ENCODE measurements around the gene BRICD5. TPM values are rescaled to one million over a fixed set of nuclear protein-coding genes. Genes with fewer than 3 reads are reported as not detected.
A peak's percentile ranks its signal among the peaks of the same experiment; 100 is the strongest.

Gene BRICD5
- total and polyA plus RNA-seq, 3 experiments from 2014 or later = 0.14 to 10.9 (median 8.4) TPM

DNA sequence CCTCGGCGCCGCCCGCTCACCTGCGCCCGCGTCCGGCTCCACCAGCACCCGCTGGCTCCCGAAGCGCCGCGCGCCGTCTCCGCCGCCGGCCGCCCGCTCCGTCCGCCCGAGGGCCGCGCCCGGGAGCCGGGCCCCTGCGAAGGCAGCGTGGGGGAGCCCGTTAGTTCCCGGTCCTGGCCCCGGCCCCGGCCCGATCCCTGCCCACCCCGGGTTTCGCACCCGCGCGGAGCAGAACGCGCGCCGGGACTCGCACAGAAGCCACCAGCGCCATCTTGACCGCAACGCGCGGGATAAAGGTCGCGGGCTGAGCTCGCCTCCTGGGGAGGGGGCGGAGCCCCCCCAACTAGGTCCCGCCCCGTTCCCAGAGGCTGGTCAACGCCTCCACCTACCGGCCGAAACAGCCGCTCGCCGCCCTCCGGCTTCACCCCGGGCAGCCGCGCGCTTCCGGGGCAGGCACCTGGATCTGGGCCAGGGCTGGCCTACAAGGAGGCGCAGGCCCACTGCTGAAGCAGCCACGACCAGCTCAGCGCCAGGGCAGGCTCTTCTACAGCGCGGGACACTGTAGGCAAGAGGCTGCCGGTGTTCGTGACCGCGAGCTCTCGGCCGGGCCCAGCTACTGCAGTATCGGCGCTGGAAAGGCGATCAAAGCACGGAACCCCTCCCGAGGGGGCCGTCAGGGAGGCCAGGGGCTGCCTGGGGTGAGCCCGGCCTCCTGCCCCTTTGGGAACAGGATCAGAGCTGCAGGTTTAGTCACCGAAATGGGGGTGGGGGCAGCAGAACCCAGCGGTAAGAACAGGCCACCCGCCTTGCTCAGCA is 40.8 kb upstream of the BRICD5 start, which contains the start of gene ECI1:
TSS of gene ECI1 (minus strand) at position 292 of the 816 bp plus-strand sequence. CDS start at position 271, 21 bp downstream.
- H3K36me3 Mint-ChIP-seq = peaks cover 4 to 37% (median 4%) of the 10 kb centered on the region in 3 donors
- Histone ChIP-seq H3K4me1 (ENCODE audit: insufficient read depth, low read length) (peaks cover 8% of the 10 kb centered on the region), H3K27ac (ENCODE audit: low read depth, low read length) (peak within 1 kb of the TSS; percentile 76), H3K9me3 (ENCODE audit: low read length) (no peaks in the 10 kb centered on the region), H3K36me3 (ENCODE audit: insufficient read depth, low read length) (peaks cover 17% of the 10 kb centered on the region), H3K4me3 (ENCODE audit: low read length) (peak within 1 kb of the TSS; percentile 65), H3K27me3 (ENCODE audit: insufficient read depth, low read length, poor library complexity, severe bottlenecking) (no peaks in the 10 kb centered on the region)
- H3K4me3 Mint-ChIP-seq = peak within 1 kb of the TSS; percentile 84 to 94 (median 89)
- H3K27ac Mint-ChIP-seq = peak within 1 kb of the TSS; percentile 87 to 96 (median 92)
- H3K9me3 Mint-ChIP-seq = no peaks in the 10 kb centered on the region
- peak; percentile 65 to 84 (median 74) for DNase-seq
- H3K27me3 Mint-ChIP-seq = no peaks in the 10 kb centered on the region
- POLR2A ChIA-PET = interaction anchor here (0.7 to 1.9 kb wide), 8 partner anchors 17 to 262 kb away, joined by 3 to 13 read pairs (median 4); partner anchors contain the start of genes CCNF, MLST8, PGP and TRAF7
- CTCF ChIA-PET = interaction anchor here (0.8 to 4.2 kb wide), 14 partner anchors 12 to 247 kb away, joined by 3 to 30 read pairs (median 3); partner anchors contain the start of genes RNPS1, TEDC2 and TRAF7
- peaks cover 3 to 12% (median 8%) of the 10 kb centered on the region in 3 donors for H3K4me1 Mint-ChIP-seq

DNA sequence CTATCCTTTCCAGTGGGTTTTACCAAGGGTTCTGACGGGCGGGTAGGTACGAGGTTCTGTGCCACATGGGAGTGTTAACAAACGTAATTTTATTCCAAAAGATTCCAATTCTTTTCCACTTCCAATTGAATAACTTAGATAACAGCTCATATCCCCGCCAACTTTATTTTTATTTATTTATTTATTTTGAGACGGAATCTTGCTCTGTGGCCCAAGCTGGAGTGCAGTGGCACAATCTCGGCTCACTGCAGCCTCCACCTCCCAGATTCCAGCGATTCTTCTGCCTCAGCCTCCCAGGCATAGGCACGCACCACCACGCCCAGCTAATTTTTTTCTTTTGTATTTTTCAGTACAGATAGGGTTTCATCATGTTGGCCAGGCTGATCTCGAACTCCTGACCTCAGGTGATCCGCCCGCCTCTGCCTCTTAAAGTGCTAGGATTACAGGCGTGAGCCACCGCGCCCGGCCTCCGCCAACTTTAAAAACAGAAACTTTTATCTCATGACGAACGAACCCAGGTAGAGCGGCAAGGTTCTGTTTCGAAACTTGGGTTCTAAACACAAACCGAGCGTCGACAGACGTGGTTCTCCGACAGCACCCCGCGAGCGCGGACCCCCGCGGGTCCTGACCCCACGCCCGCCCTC is 40.1 kb upstream of the BRICD5 start:
- Mint-ChIP-seq H3K36me3 (peaks cover 2 to 35% (median 4%) of the 10 kb centered on the region in 3 donors), H3K4me3 (peak overlapping the region; percentile 84 to 94 (median 89)), H3K9me3 (no peaks in the 10 kb centered on the region), H3K27ac (peak overlapping the region; percentile 82 to 96 (median 90)), H3K4me1 (peaks cover 3 to 12% (median 8%) of the 10 kb centered on the region in 3 donors), H3K27me3 (no peaks in the 10 kb centered on the region)
- CTCF ChIA-PET = interaction anchor here (0.8 to 4.2 kb wide), 8 partner anchors 12 to 246 kb away, joined by 3 to 30 read pairs (median 4); partner anchors contain the start of genes RNPS1, TEDC2 and TRAF7
- peak in 1 of 5 donors; percentile 33 for DNase-seq
- Histone ChIP-seq H3K27ac (ENCODE audit: low read depth, low read length) (peak overlapping the region; percentile 76), H3K4me1 (ENCODE audit: insufficient read depth, low read length) (peaks cover 8% of the 10 kb centered on the region), H3K4me3 (ENCODE audit: low read length) (peak overlapping the region; percentile 65), H3K9me3 (ENCODE audit: low read length) (no peaks in the 10 kb centered on the region), H3K27me3 (ENCODE audit: insufficient read depth, low read length, poor library complexity, severe bottlenecking) (no peaks in the 10 kb centered on the region), H3K36me3 (ENCODE audit: insufficient read depth, low read length) (peaks cover 10% of the 10 kb centered on the region)
- POLR2A ChIA-PET = interaction anchor here (0.9 to 1.9 kb wide), 6 partner anchors 18 to 262 kb away, joined by 3 to 13 read pairs (median 6); partner anchors contain the start of genes MLST8, PGP and TRAF7

DNA sequence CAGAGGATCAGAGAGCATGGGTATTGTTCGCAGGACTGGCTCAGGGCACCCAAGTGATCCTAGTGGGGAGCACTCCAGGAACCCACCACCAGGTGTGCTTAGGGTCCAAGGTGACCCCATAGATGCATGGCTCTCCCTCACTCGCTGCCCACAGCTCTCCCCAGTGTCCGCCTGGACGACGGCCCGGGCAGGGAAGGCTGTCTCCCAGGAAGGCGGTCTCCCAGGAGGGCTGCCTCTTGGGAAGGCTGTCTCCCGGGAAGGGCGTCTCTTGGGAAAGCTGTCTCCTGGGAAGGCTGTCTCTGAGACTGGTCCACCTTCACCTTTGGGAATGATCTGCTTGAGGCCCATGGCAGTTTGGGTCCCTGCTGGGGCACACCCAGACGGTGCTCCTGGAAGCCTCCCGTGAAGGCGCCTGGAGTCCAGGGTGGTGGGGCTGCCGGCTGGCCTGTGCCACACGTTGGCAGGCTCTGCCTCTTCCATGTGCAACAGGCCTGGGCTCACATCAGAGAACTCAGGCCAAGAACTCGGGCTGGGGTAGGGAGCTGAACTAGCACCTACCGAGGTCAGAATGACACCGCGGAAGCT is 35.7 kb upstream of the BRICD5 start:
- H3K27ac Mint-ChIP-seq = peak overlapping the region in 1 of 8 donors; percentile 74
- Histone ChIP-seq H3K4me1 (ENCODE audit: insufficient read depth, low read length) (peaks cover 8% of the 10 kb centered on the region), H3K36me3 (ENCODE audit: insufficient read depth, low read length) (peaks cover 5% of the 10 kb centered on the region), H3K9me3 (ENCODE audit: low read length) (no peaks in the 10 kb centered on the region), H3K27me3 (ENCODE audit: insufficient read depth, low read length, poor library complexity, severe bottlenecking) (no peaks in the 10 kb centered on the region), H3K4me3 (ENCODE audit: low read length) (no peak overlapping the region), H3K27ac (ENCODE audit: low read depth, low read length) (no peak overlapping the region)
- H3K27me3 Mint-ChIP-seq = no peaks in the 10 kb centered on the region
- ChIA-PET CTCF (no interaction called here), POLR2A (no interaction called here)
- H3K36me3 Mint-ChIP-seq = peaks cover 0 to 35% (median 3%) of the 10 kb centered on the region in 3 donors
- no peak overlapping the region for H3K4me3 Mint-ChIP-seq
- peaks cover 3 to 8% (median 8%) of the 10 kb centered on the region in 3 donors for H3K4me1 Mint-ChIP-seq
- H3K9me3 Mint-ChIP-seq = no peaks in the 10 kb centered on the region
- peak in 1 of 5 donors; percentile 45 for DNase-seq

DNA sequence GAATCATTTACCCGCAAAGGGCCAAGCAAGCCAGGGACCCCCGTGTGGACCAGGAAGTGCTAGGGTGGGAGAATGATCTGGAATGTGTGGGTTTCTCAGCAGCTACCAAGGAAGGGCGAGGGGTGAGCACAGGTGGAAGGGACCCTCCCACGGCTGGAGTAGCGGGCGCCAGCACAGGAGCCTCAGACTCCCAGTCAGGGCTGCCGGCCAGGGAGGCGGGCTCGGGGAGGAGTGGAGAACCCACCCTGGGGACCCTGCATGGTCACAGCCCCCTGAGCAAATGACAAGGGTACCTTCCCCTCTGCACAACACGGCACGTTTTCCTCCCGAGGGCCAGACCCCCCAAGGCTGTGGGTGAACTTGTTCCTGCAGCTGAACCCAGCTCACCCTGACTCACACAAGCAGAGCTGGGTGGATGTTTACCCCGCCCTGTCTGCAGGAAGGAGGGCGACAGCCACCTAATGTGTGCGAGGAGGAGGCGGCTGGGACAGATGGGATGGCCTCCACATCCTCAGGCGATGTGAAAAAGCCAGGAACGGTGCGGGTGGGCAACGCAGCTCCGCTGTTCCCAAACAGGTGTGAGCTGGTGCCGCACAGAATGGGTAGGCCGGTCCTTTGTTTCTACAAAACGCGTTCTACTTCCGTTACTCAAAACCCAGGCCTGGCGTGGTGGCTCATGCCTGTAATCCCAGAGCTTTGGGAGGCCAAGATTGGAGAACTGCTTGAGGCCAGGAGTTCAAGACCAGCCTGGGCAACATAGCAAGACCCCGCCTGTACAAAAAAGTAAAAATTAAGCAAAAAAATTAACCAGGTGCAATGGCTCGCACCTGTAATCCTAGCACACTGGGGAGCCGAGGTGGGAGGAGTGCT is 34.5 kb upstream of the BRICD5 start:
- Histone ChIP-seq H3K4me1 (ENCODE audit: insufficient read depth, low read length) (peaks cover 2% of the 10 kb centered on the region), H3K9me3 (ENCODE audit: low read length) (no peaks in the 10 kb centered on the region), H3K36me3 (ENCODE audit: insufficient read depth, low read length) (peaks cover 5% of the 10 kb centered on the region), H3K27ac (ENCODE audit: low read depth, low read length) (no peak overlapping the region), H3K4me3 (ENCODE audit: low read length) (no peak overlapping the region), H3K27me3 (ENCODE audit: insufficient read depth, low read length, poor library complexity, severe bottlenecking) (no peaks in the 10 kb centered on the region)
- H3K36me3 Mint-ChIP-seq = peaks cover 0 to 35% (median 3%) of the 10 kb centered on the region in 3 donors
- no peak overlapping the region for H3K4me3 Mint-ChIP-seq
- no peaks in the 10 kb centered on the region for H3K27me3 Mint-ChIP-seq
- DNase-seq = no peak
- no peaks in the 10 kb centered on the region for H3K9me3 Mint-ChIP-seq
- no peaks in the 10 kb centered on the region for H3K4me1 Mint-ChIP-seq
- ChIA-PET CTCF (no interaction called here), POLR2A (no interaction called here)
- H3K27ac Mint-ChIP-seq = peak overlapping the region in 1 of 8 donors; percentile 50

DNA sequence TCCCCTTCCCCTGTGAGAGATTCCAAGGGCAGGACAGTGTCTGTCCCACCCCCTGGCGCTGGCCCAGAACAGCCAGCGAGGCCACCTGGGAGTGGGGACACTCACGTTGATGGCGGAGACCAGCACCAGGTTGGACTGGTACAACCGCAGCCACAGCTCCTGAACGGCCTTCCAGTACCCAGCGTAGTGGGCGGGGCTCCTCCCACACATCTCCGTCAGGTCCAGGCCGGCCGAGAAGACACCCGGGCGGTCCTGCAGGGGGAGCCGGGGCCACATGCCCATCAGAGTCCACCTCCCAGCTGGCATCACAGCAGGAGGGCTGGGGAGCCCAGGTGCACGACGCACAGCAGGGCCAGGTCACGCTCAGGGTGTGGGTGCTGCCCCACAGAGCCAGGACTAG is 33.6 kb upstream of the BRICD5 start:
- H3K27me3 Mint-ChIP-seq = no peaks in the 10 kb centered on the region
- no peaks in the 10 kb centered on the region for H3K9me3 Mint-ChIP-seq
- H3K36me3 Mint-ChIP-seq = peaks cover 0 to 35% (median 3%) of the 10 kb centered on the region in 3 donors
- no peak overlapping the region for H3K4me3 Mint-ChIP-seq
- no peak for DNase-seq
- no peaks in the 10 kb centered on the region for H3K4me1 ChIP-seq (ENCODE audit: insufficient read depth, low read length)
- no peak overlapping the region for H3K27ac ChIP-seq (ENCODE audit: low read depth, low read length)
- no peak overlapping the region for H3K27ac Mint-ChIP-seq
- H3K27me3 ChIP-seq (ENCODE audit: insufficient read depth, low read length, poor library complexity, severe bottlenecking) = no peaks in the 10 kb centered on the region
- peaks cover 5% of the 10 kb centered on the region for H3K36me3 ChIP-seq (ENCODE audit: insufficient read depth, low read length)
- H3K4me3 ChIP-seq (ENCODE audit: low read length) = no peak overlapping the region
- H3K9me3 ChIP-seq (ENCODE audit: low read length) = no peaks in the 10 kb centered on the region
- ChIA-PET POLR2A (no interaction called here), CTCF (no interaction called here)
- no peaks in the 10 kb centered on the region for H3K4me1 Mint-ChIP-seq

DNA sequence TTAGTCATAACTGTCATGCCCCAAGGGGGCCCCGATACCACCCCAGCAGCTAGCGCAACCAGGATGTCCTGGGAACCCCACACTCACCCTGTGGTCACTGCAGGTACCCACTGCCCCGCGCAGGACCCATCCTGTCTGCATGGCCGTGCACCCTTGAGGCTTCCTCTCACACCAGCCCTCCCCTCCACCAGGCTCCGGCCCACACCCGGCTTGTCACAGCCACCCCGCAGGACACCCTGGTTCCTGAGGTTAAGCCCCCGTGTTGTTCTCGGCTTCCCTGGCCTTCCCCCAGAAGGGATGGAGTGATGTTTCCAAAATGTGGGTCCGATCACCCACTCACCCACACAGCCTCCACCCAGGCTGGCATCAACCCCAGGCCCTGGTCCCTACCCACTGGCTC is 33.1 kb upstream of the BRICD5 start:
- H3K27ac Mint-ChIP-seq = no peak overlapping the region
- no peak overlapping the region for H3K27ac ChIP-seq (ENCODE audit: low read depth, low read length)
- no peaks in the 10 kb centered on the region for H3K27me3 ChIP-seq (ENCODE audit: insufficient read depth, low read length, poor library complexity, severe bottlenecking)
- no peak overlapping the region for H3K4me3 ChIP-seq (ENCODE audit: low read length)
- no peak for DNase-seq
- no peaks in the 10 kb centered on the region for H3K9me3 ChIP-seq (ENCODE audit: low read length)
- peaks cover 5% of the 10 kb centered on the region for H3K36me3 ChIP-seq (ENCODE audit: insufficient read depth, low read length)
- H3K27me3 Mint-ChIP-seq = no peaks in the 10 kb centered on the region
- CTCF ChIA-PET = no interaction called here
- H3K4me1 ChIP-seq (ENCODE audit: insufficient read depth, low read length) = no peaks in the 10 kb centered on the region
- no peaks in the 10 kb centered on the region for H3K4me1 Mint-ChIP-seq
- no peaks in the 10 kb centered on the region for H3K9me3 Mint-ChIP-seq
- POLR2A ChIA-PET = no interaction called here
- H3K36me3 Mint-ChIP-seq = peaks cover 0 to 35% (median 3%) of the 10 kb centered on the region in 3 donors
- H3K4me3 Mint-ChIP-seq = no peak overlapping the region

DNA sequence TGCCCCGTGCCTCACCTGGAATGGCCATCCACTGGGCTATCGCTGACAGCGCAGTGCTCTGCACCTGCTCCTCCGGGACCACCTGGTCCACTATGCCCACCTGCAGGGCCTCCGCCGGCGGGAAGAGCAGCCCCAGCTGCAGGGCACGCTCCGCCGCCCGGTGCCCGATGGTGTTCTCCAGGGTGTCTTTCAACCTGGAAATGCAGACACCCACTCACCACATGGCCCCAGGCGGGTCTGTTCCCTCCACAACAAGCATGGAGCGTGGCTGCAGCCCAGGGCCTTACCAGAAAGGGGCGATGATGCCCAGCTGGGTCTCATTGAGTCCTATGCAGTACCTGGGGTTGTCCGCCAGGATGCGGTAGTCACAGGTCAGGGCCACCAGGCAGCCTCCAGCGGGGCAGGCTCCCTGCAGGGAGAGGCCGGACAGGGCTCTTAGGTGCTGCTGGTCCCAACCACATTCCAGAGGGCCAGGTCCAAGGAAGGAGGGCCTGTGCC is 32.4 kb upstream of the BRICD5 start:
- no peaks in the 10 kb centered on the region for H3K4me1 ChIP-seq (ENCODE audit: insufficient read depth, low read length)
- no peaks in the 10 kb centered on the region for H3K27me3 ChIP-seq (ENCODE audit: insufficient read depth, low read length, poor library complexity, severe bottlenecking)
- Mint-ChIP-seq H3K4me3 (no peak overlapping the region), H3K4me1 (no peaks in the 10 kb centered on the region), H3K36me3 (peaks cover 0 to 35% (median 3%) of the 10 kb centered on the region in 3 donors), H3K27ac (no peak overlapping the region), H3K9me3 (no peaks in the 10 kb centered on the region), H3K27me3 (no peaks in the 10 kb centered on the region)
- no peak for DNase-seq
- peaks cover 5% of the 10 kb centered on the region for H3K36me3 ChIP-seq (ENCODE audit: insufficient read depth, low read length)
- ChIA-PET POLR2A (no interaction called here), CTCF (no interaction called here)
- H3K27ac ChIP-seq (ENCODE audit: low read depth, low read length) = no peak overlapping the region
- H3K4me3 ChIP-seq (ENCODE audit: low read length) = no peak overlapping the region
- no peaks in the 10 kb centered on the region for H3K9me3 ChIP-seq (ENCODE audit: low read length)

All from CD8-positive, alpha-beta memory T cell (primary cell).